ENCODE measurements around the gene C12orf76. TPM values are rescaled to one million over a fixed set of nuclear protein-coding genes. Genes with fewer than 3 reads are reported as not detected.
"Not testable (repeated sequence)": the region's sequence is repeated elsewhere in the genome, so short reads cannot be mapped to it uniquely, and the experiment has no call there.

The C12orf76 gene
- total RNA-seq, 2 donors from 2014 or later = 2.0 to 15.3 TPM

GRCh38 chr12:110065540-110065939 lies 17.2 kb upstream of the C12orf76 start:
- intact Hi-C loops (cut with DNase I) = no loop called here
- ATAC-seq (no peak), DNase-seq (no peak)
- H3K27ac ChIP-seq = no peak overlapping the region
- no peaks in the 10 kb centered on the region for H3K36me3 ChIP-seq (replicated peaks in 1 of 2; ENCODE audit: insufficient read depth in 1 of 2, low read depth in 2 of 2)
- WGBS, 2 donors = 70 to 89% methylated on average over 2 of the region's 2 CpGs
- no peaks in the 10 kb centered on the region for H3K27me3 ChIP-seq
- H3K4me1 ChIP-seq = no peaks in the 10 kb centered on the region
- no peak for TF ChIP-seq POLR2A (IDR thresholded peaks at IDR 0.05)
- TF ChIP-seq, protein P1, sequence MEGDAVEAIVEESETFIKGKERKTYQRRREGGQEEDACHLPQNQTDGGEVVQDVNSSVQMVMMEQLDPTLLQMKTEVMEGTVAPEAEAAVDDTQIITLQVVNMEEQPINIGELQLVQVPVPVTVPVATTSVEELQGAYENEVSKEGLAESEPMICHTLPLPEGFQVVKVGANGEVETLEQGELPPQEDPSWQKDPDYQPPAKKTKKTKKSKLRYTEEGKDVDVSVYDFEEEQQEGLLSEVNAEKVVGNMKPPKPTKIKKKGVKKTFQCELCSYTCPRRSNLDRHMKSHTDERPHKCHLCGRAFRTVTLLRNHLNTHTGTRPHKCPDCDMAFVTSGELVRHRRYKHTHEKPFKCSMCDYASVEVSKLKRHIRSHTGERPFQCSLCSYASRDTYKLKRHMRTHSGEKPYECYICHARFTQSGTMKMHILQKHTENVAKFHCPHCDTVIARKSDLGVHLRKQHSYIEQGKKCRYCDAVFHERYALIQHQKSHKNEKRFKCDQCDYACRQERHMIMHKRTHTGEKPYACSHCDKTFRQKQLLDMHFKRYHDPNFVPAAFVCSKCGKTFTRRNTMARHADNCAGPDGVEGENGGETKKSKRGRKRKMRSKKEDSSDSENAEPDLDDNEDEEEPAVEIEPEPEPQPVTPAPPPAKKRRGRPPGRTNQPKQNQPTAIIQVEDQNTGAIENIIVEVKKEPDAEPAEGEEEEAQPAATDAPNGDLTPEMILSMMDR (IDR thresholded peaks at IDR 0.05) = no peak
- no peaks in the 10 kb centered on the region for H3K9me3 ChIP-seq
- H3K4me3 ChIP-seq = no peak overlapping the region

- 90 to 94% methylated on average over 2 of the region's 2 CpGs for WGBS, 2 donors
- ATAC-seq (no peak), DNase-seq (no peak)
- Histone ChIP-seq H3K4me3 (no peak overlapping the region), H3K4me1 (no peaks in the 10 kb centered on the region), H3K27ac (no peak overlapping the region), H3K36me3 (replicated peaks in 1 of 2; ENCODE audit: insufficient read depth in 1 of 2, low read depth in 2 of 2) (no peaks in the 10 kb centered on the region), H3K27me3 (no peaks in the 10 kb centered on the region), H3K9me3 (no peaks in the 10 kb centered on the region)
- intact Hi-C loops (cut with DNase I) = no loop called here
- TF ChIP-seq, protein P1 (IDR thresholded peaks at IDR 0.05) = no peak
- TF ChIP-seq POLR2A (IDR thresholded peaks at IDR 0.05) = no peak
Observed at GRCh38 chr12:110062241-110062640, 13.9 kb upstream of the C12orf76 start.

- Histone ChIP-seq H3K36me3 (replicated peaks in 1 of 2; ENCODE audit: insufficient read depth in 1 of 2, low read depth in 2 of 2) (no peaks in the 10 kb centered on the region), H3K9me3 (no peaks in the 10 kb centered on the region), H3K4me3 (no peak overlapping the region), H3K4me1 (no peaks in the 10 kb centered on the region), H3K27ac (no peak overlapping the region), H3K27me3 (no peaks in the 10 kb centered on the region)
- ATAC-seq (no peak), DNase-seq (no peak)
- intact Hi-C loops (cut with DNase I) = no loop called here
- WGBS, 2 donors = 48 to 89% methylated on average over 2 of the region's 2 CpGs
- TF ChIP-seq, protein P1 (IDR thresholded peaks at IDR 0.05) = no peak
- no peak for TF ChIP-seq POLR2A (IDR thresholded peaks at IDR 0.05)
Observed at GRCh38 chr12:110059651-110060000, 11.3 kb upstream of the C12orf76 start.

- DNase-seq (no peak), ATAC-seq (no peak)
- Histone ChIP-seq H3K4me3 (no peak overlapping the region), H3K4me1 (no peaks in the 10 kb centered on the region), H3K9me3 (no peaks in the 10 kb centered on the region), H3K27ac (no peak overlapping the region), H3K36me3 (replicated peaks in 1 of 2; ENCODE audit: insufficient read depth in 1 of 2, low read depth in 2 of 2) (no peaks in the 10 kb centered on the region), H3K27me3 (no peaks in the 10 kb centered on the region)
- TF ChIP-seq, protein P1 (IDR thresholded peaks at IDR 0.05) = no peak
- TF ChIP-seq POLR2A (IDR thresholded peaks at IDR 0.05) = no peak
- 58 to 64% methylated on average over 9 of the region's 9 CpGs for WGBS, 2 donors
- intact Hi-C loops (cut with DNase I) = no loop called here
Observed at GRCh38 chr12:110058875-110059615, 10.7 kb upstream of the C12orf76 start.

GRCh38 chr12:110056643-110057042 lies 8.3 kb upstream of the C12orf76 start:
- DNase-seq; H3K27me3 ChIP-seq; H3K4me1 ChIP-seq; H3K9me3 ChIP-seq; H3K27ac ChIP-seq; H3K36me3 ChIP-seq (replicated peaks in 1 of 2; ENCODE audit: insufficient read depth in 1 of 2, low read depth in 2 of 2); ATAC-seq; H3K4me3 ChIP-seq; intact Hi-C loops (cut with DNase I): not testable (repeated sequence)
- 79% methylated on average over 3 of the region's 3 CpGs for WGBS, 2 donors

DNA sequence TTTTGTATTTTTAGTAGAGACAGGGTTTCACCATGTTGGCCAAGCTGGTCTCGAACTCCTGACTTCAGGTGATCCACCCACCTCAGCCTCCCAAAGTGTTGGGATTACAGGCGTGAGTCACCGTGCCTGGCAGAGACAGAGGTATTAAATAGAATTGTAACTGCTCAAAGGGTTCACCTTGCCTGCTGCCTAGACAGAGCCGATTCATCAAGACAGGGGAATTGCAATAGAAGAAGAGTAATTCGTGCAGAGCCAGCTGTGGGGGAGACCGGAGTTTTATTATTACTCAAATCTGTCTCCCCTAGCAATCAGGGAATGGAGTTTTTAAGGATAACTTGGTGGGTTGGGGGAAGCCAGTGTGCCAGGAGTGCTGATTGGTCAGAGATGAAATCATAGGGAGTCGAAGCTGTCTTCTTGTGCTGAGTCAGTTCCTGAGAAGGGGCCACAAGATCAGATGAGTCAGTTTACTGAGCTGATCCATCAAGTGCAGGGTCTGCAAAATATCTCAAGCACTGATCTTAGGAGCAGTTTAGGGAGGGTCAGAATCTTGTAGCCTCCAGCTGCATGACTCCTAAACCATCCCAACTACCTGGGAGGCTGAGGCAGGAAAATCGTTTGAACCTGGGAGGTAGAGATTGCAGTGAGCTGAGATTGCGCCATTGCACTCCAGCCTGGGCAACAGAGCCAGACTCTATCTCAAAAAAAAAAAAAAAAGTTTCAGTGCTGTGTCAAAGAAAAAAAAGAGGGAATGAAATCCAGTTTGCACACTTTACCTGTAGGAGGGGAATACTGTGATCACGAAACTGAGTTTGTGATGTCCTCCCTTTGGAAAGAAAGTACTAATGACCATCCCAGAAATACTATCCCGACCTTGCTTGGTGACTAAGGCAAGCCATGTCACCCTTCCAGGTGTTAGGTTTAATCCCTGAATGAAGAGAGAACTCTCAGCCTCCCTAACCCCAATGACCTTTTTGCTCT lies 7.3 kb upstream of the C12orf76 start:
- WGBS, 2 donors = 50% methylated on average over 11 of the region's 11 CpGs

More for the DNA sequence above, 7.3 kb upstream of the C12orf76 start:
- intact Hi-C loops (cut with DNase I); DNase-seq; H3K27me3 ChIP-seq; H3K4me1 ChIP-seq; H3K27ac ChIP-seq; H3K4me3 ChIP-seq; H3K9me3 ChIP-seq; ATAC-seq; H3K36me3 ChIP-seq (replicated peaks in 1 of 2; ENCODE audit: insufficient read depth in 1 of 2, low read depth in 2 of 2): not testable (repeated sequence)
